Measurements from ENCODE around the gene DEPDC4.
"Not testable (repeated sequence)": the region's sequence is repeated elsewhere in the genome, so short reads cannot be mapped to it uniquely, and the experiment has no call there.

Gene DEPDC4

GRCh38 chr12:100253437-100253836 lies 13.4 kb downstream of the DEPDC4 start:
- Histone ChIP-seq H3K4me1 (ENCODE audit: control insufficient read depth, insufficient read depth, low read length) (peaks cover 14% of the 10 kb centered on the region), H3K4me3 (ENCODE audit: low read length) (no peak overlapping the region), H3K9me3 (ENCODE audit: control insufficient read depth, low read length) (no peaks in the 10 kb centered on the region), H3K36me3 (ENCODE audit: control insufficient read depth, insufficient read depth, low read length) (no peaks in the 10 kb centered on the region), H3K27me3 (ENCODE audit: control insufficient read depth, insufficient read depth, low read length) (no peaks in the 10 kb centered on the region), H3K9ac (ENCODE audit: low read length) (no peak overlapping the region)

- Histone ChIP-seq H3K4me3 (ENCODE audit: low read length) (no peak overlapping the region), H3K9me3 (ENCODE audit: control insufficient read depth, low read length) (no peaks in the 10 kb centered on the region), H3K4me1 (ENCODE audit: control insufficient read depth, insufficient read depth, low read length) (peaks cover 14% of the 10 kb centered on the region), H3K36me3 (ENCODE audit: control insufficient read depth, insufficient read depth, low read length) (no peaks in the 10 kb centered on the region), H3K27me3 (ENCODE audit: control insufficient read depth, insufficient read depth, low read length) (no peaks in the 10 kb centered on the region), H3K9ac (ENCODE audit: low read length) (no peak overlapping the region)
Observed at GRCh38 chr12:100251917-100252316, 15.0 kb downstream of the DEPDC4 start.

- Histone ChIP-seq H3K27me3 (ENCODE audit: control insufficient read depth, insufficient read depth, low read length) (no peaks in the 10 kb centered on the region), H3K9ac (ENCODE audit: low read length) (no peak overlapping the region), H3K4me1 (ENCODE audit: control insufficient read depth, insufficient read depth, low read length) (peaks cover 14% of the 10 kb centered on the region), H3K36me3 (ENCODE audit: control insufficient read depth, insufficient read depth, low read length) (no peaks in the 10 kb centered on the region), H3K9me3 (ENCODE audit: control insufficient read depth, low read length) (no peaks in the 10 kb centered on the region), H3K4me3 (ENCODE audit: low read length) (no peak overlapping the region)
Observed at GRCh38 chr12:100249941-100250340, 16.9 kb downstream of the DEPDC4 start.

- H3K9me3 ChIP-seq (ENCODE audit: control insufficient read depth, low read length), result no peaks in the 10 kb centered on the region
- no peak overlapping the region for H3K4me3 ChIP-seq (ENCODE audit: low read length)
- no peak overlapping the region for H3K9ac ChIP-seq (ENCODE audit: low read length)
- H3K36me3 ChIP-seq (ENCODE audit: control insufficient read depth, insufficient read depth, low read length), result no peaks in the 10 kb centered on the region
- no peaks in the 10 kb centered on the region for H3K27me3 ChIP-seq (ENCODE audit: control insufficient read depth, insufficient read depth, low read length)
- peaks cover 14% of the 10 kb centered on the region for H3K4me1 ChIP-seq (ENCODE audit: control insufficient read depth, insufficient read depth, low read length)
Observed at GRCh38 chr12:100248886-100249285, 18.0 kb downstream of the DEPDC4 start.

GRCh38 chr12:100247765-100248164 lies 19.1 kb downstream of the DEPDC4 start:
- H3K36me3 ChIP-seq (ENCODE audit: control insufficient read depth, insufficient read depth, low read length), result no peaks in the 10 kb centered on the region
- no peak overlapping the region for H3K4me3 ChIP-seq (ENCODE audit: low read length)
- peaks cover 14% of the 10 kb centered on the region for H3K4me1 ChIP-seq (ENCODE audit: control insufficient read depth, insufficient read depth, low read length)
- no peak overlapping the region for H3K9ac ChIP-seq (ENCODE audit: low read length)
- H3K27me3 ChIP-seq (ENCODE audit: control insufficient read depth, insufficient read depth, low read length), result no peaks in the 10 kb centered on the region
- no peaks in the 10 kb centered on the region for H3K9me3 ChIP-seq (ENCODE audit: control insufficient read depth, low read length)

- H3K4me1 ChIP-seq (ENCODE audit: control insufficient read depth, insufficient read depth, low read length), result no peaks in the 10 kb centered on the region
- no peak overlapping the region for H3K9ac ChIP-seq (ENCODE audit: low read length)
- H3K27me3 ChIP-seq (ENCODE audit: control insufficient read depth, insufficient read depth, low read length), result no peaks in the 10 kb centered on the region
- no peaks in the 10 kb centered on the region for H3K9me3 ChIP-seq (ENCODE audit: control insufficient read depth, low read length)
- no peaks in the 10 kb centered on the region for H3K36me3 ChIP-seq (ENCODE audit: control insufficient read depth, insufficient read depth, low read length)
- H3K4me3 ChIP-seq (ENCODE audit: low read length), result no peak overlapping the region
Observed at GRCh38 chr12:100243137-100243536, 23.7 kb downstream of the DEPDC4 start.

GRCh38 chr12:100239589-100239988 lies 27.3 kb downstream of the DEPDC4 start:
- H3K4me1 ChIP-seq (ENCODE audit: control insufficient read depth, insufficient read depth, low read length), result no peaks in the 10 kb centered on the region

GRCh38 chr12:100238801-100239200 lies 28.1 kb downstream of the DEPDC4 start:
- H3K4me3 ChIP-seq (ENCODE audit: low read length), result no peak overlapping the region
- no peak overlapping the region for H3K9ac ChIP-seq (ENCODE audit: low read length)
- H3K4me1 ChIP-seq (ENCODE audit: control insufficient read depth, insufficient read depth, low read length), result no peaks in the 10 kb centered on the region
- no peaks in the 10 kb centered on the region for H3K36me3 ChIP-seq (ENCODE audit: control insufficient read depth, insufficient read depth, low read length)
- no peaks in the 10 kb centered on the region for H3K27me3 ChIP-seq (ENCODE audit: control insufficient read depth, insufficient read depth, low read length)
- H3K9me3 ChIP-seq (ENCODE audit: control insufficient read depth, low read length), result no peaks in the 10 kb centered on the region

More at GRCh38 chr12:100239589-100239988, 27.3 kb downstream of the DEPDC4 start:
- no peaks in the 10 kb centered on the region for H3K27me3 ChIP-seq (ENCODE audit: control insufficient read depth, insufficient read depth, low read length)
- no peaks in the 10 kb centered on the region for H3K9me3 ChIP-seq (ENCODE audit: control insufficient read depth, low read length)
- H3K9ac ChIP-seq (ENCODE audit: low read length), result no peak overlapping the region
- no peaks in the 10 kb centered on the region for H3K36me3 ChIP-seq (ENCODE audit: control insufficient read depth, insufficient read depth, low read length)
- H3K4me3 ChIP-seq (ENCODE audit: low read length), result no peak overlapping the region

GRCh38 chr12:100234591-100235304 lies 32.1 kb downstream of the DEPDC4 start:
- Histone ChIP-seq H3K9ac (ENCODE audit: low read length) (no peak overlapping the region), H3K27me3 (ENCODE audit: control insufficient read depth, insufficient read depth, low read length) (no peaks in the 10 kb centered on the region), H3K9me3 (ENCODE audit: control insufficient read depth, low read length) (no peaks in the 10 kb centered on the region), H3K4me1 (ENCODE audit: control insufficient read depth, insufficient read depth, low read length) (no peaks in the 10 kb centered on the region), H3K4me3 (ENCODE audit: low read length) (no peak overlapping the region), H3K36me3 (ENCODE audit: control insufficient read depth, insufficient read depth, low read length) (no peaks in the 10 kb centered on the region)

- Histone ChIP-seq H3K4me3 (ENCODE audit: low read length) (no peak overlapping the region), H3K9ac (ENCODE audit: low read length) (no peak overlapping the region), H3K4me1 (ENCODE audit: control insufficient read depth, insufficient read depth, low read length) (no peaks in the 10 kb centered on the region), H3K36me3 (ENCODE audit: control insufficient read depth, insufficient read depth, low read length) (no peaks in the 10 kb centered on the region), H3K27me3 (ENCODE audit: control insufficient read depth, insufficient read depth, low read length) (no peaks in the 10 kb centered on the region), H3K9me3 (ENCODE audit: control insufficient read depth, low read length) (no peaks in the 10 kb centered on the region)
Observed at GRCh38 chr12:100234166-100234565, 32.7 kb downstream of the DEPDC4 start.

- not testable (repeated sequence) for H3K4me1 ChIP-seq (ENCODE audit: control insufficient read depth, insufficient read depth, low read length); H3K9me3 ChIP-seq (ENCODE audit: control insufficient read depth, low read length); H3K4me3 ChIP-seq (ENCODE audit: low read length); H3K36me3 ChIP-seq (ENCODE audit: control insufficient read depth, insufficient read depth, low read length); H3K27me3 ChIP-seq (ENCODE audit: control insufficient read depth, insufficient read depth, low read length); H3K9ac ChIP-seq (ENCODE audit: low read length)
Observed at GRCh38 chr12:100231873-100232272, 35.0 kb downstream of the DEPDC4 start.

- no peaks in the 10 kb centered on the region for H3K27me3 ChIP-seq (ENCODE audit: control insufficient read depth, insufficient read depth, low read length)
- H3K9me3 ChIP-seq (ENCODE audit: control insufficient read depth, low read length), result no peaks in the 10 kb centered on the region
- no peak overlapping the region for H3K4me3 ChIP-seq (ENCODE audit: low read length)
- no peak overlapping the region for H3K9ac ChIP-seq (ENCODE audit: low read length)
- no peaks in the 10 kb centered on the region for H3K36me3 ChIP-seq (ENCODE audit: control insufficient read depth, insufficient read depth, low read length)
- no peaks in the 10 kb centered on the region for H3K4me1 ChIP-seq (ENCODE audit: control insufficient read depth, insufficient read depth, low read length)
Observed at GRCh38 chr12:100229876-100230275, 37.0 kb downstream of the DEPDC4 start.
